B cell (primary cell): Measurements from ENCODE around the gene TMEM109. TPM values are rescaled to one million over a fixed set of nuclear protein-coding genes. Genes with fewer than 3 reads are reported as not detected.
A peak's percentile ranks its signal among the peaks of the same experiment; 100 is the strongest.

Source experiments
- ATAC-seq: fragments of 200-7000 bp; cut with Tn5 transposase; one replicate; pipeline ENCODE4 v1.10.0; 2021; ENCODE audit warnings: low read depth, mild to moderate bottlenecking, moderate number of reproducible peaks, moderate library complexity
- CTCF ChIA-PET: fragments of 350-600 bp; sonication (Branson Sonifier 250); formaldehyde crosslinking; loops from one replicate; lab custom pipeline; 2021; ENCODE audit warnings: antibody characterized with exemption, inconsistent platforms; lab: Charles Lee
- POLR2A ChIA-PET: fragments of 350-600 bp; sonication (Branson Sonifier 250); formaldehyde crosslinking; loops from one replicate; lab custom pipeline; 2021; ENCODE audit warnings: antibody characterized with exemption; lab: Charles Lee
- DNase-seq: peaks from one replicate; pipeline ENCODE4 v3.0.0; 2013
- H2AFZ ChIP-seq: 2 replicates; pipeline ENCODE4 v1.6.1; 2012; ENCODE audit warnings: mild to moderate bottlenecking, low read depth, low read length; ENCODE audit not compliant: insufficient read depth, poor library complexity, severe bottlenecking
- H3K27ac ChIP-seq, 2 donors: 1 replicate in 1 of 2; 2 replicates in 1 of 2; pipeline ENCODE4 v1.5.1; 2012 to 2013; ENCODE audit warnings: low read length in 2 of 2, mild to moderate bottlenecking in 2 of 2, moderate library complexity in 1 of 2
- H3K27me3 ChIP-seq, 4 experiments: fragments of 200-600 bp in 1 of 4; sonication (generic) in 1 of 4; replicated peaks in 1 of 4; 1 replicate in 2 of 4; 2 replicates in 2 of 4; pipeline versions ENCODE4 v1.6.1 to v1.7.0; 2013 to 2016; ENCODE audit warnings: low read length in 3 of 4, mild to moderate bottlenecking in 2 of 4, mixed read lengths in 1 of 4, moderate library complexity in 1 of 4; ENCODE audit not compliant: insufficient read depth in 4 of 4, control insufficient read depth in 3 of 4; ENCODE audit errors: control extremely low read depth in 1 of 4
- H3K36me3 ChIP-seq, 2 experiments: replicated peaks in 1 of 2; 1 replicate in 1 of 2; 2 replicates in 1 of 2; pipeline versions ENCODE4 v1.6.1 to v1.7.1; 2013; ENCODE audit warnings: low read length in 1 of 2; ENCODE audit not compliant: insufficient read depth in 2 of 2, control insufficient read depth in 1 of 2; ENCODE audit errors: control extremely low read depth in 1 of 2, extremely low read depth in 1 of 2
- H3K4me1 ChIP-seq, 2 donors: fragments of 200-600 bp in 1 of 2; sonication (generic) in 1 of 2; 1 replicate in 1 of 2; 2 replicates in 1 of 2; pipeline versions ENCODE4 v1.5.1 to v1.6.1; 2013 to 2017; ENCODE audit warnings: low read length in 2 of 2; ENCODE audit not compliant: control insufficient read depth in 2 of 2, insufficient read depth in 2 of 2
- H3K4me2 ChIP-seq: replicated peaks from 2 replicates; pipeline ENCODE3; 2012; ENCODE audit warnings: mild to moderate bottlenecking, low read depth, low read length; ENCODE audit not compliant: poor library complexity, severe bottlenecking
- H3K4me3 ChIP-seq, 5 experiments: fragments of 200-600 bp in 1 of 5; sonication (generic) in 1 of 5; 1 replicate in 3 of 5; 2 replicates in 2 of 5; pipeline versions ENCODE4 v1.5.1 to v1.7.0; 2011 to 2016; ENCODE audit warnings: low read length in 4 of 5, mild to moderate bottlenecking in 4 of 5, low read depth in 2 of 5, control low read depth in 1 of 5, moderate library complexity in 1 of 5; ENCODE audit not compliant: insufficient read depth in 1 of 5; ENCODE audit errors: control extremely low read depth in 1 of 5, extremely low read depth in 1 of 5
- H3K79me2 ChIP-seq: fragments of 200-600 bp; sonication (generic); one replicate; pipeline ENCODE4 v1.6.0; 2016; ENCODE audit warnings: low read length; ENCODE audit not compliant: control insufficient read depth, insufficient read depth
- H3K9ac ChIP-seq: fragments of 200-600 bp; sonication (generic); 2 replicates; pipeline ENCODE4 v1.6.1; 2017; ENCODE audit warnings: mild to moderate bottlenecking, low read length, moderate library complexity
- H3K9me3 ChIP-seq, 3 donors: one replicate each; pipeline versions ENCODE4 v1.6.1 to v1.7.1; 2013; ENCODE audit warnings: low read length in 2 of 3; ENCODE audit not compliant: control insufficient read depth in 2 of 3, insufficient read depth in 1 of 3; ENCODE audit errors: control extremely low read depth in 1 of 3
- H4K20me1 ChIP-seq: 2 replicates; pipeline ENCODE4 v1.6.0; 2012; ENCODE audit warnings: mild to moderate bottlenecking, low read length; ENCODE audit not compliant: insufficient read depth, control insufficient read depth, poor library complexity, severe bottlenecking
- H3K27ac Mint-ChIP-seq: one replicate; pipeline ENCODE4 v1.8.0; 2021; ENCODE audit warnings: mixed read lengths
- H3K27me3 Mint-ChIP-seq: one replicate; pipeline ENCODE4 v1.8.0; 2021; ENCODE audit warnings: mixed read lengths
- H3K4me1 Mint-ChIP-seq: one replicate; pipeline ENCODE4 v1.8.0; 2021; ENCODE audit warnings: mixed read lengths
- H3K4me3 Mint-ChIP-seq: one replicate; pipeline ENCODE4 v1.8.0; 2021; ENCODE audit warnings: mixed read lengths
- H3K9me3 Mint-ChIP-seq: one replicate; pipeline ENCODE4 v1.8.0; 2022; ENCODE audit warnings: mixed read lengths; ENCODE audit not compliant: insufficient read depth
- EZH2 ChIP-seq: IDR thresholded peaks from 2 replicates; pipeline ENCODE4 v1.6.1; 2012; ENCODE audit warnings: borderline replicate concordance, low read depth, mild to moderate bottlenecking, moderate library complexity, low read length; ENCODE audit not compliant: insufficient read depth, poor library complexity, severe bottlenecking
- WGBS: methylation state at CpG from one replicate; pipeline ENCODE4 v1.1.5; 2013; ENCODE audit warnings: missing lambda C conversion rate; ENCODE audit not compliant: insufficient coverage; 5-methylcytosine and 5-hydroxymethylcytosine counted together
- intact Hi-C: fragments of 100-400 bp; cut with micrococcal nuclease; formaldehyde crosslinking; loops from one replicate; pipeline ENCODE4 v1.10.0; 2022
- polyA plus RNA-seq: library from polyadenylated mRNA; depleted of rRNA; stranded (reverse); fragments of >200 nt; gene quantifications from 2 replicates; pipeline ENCODE4 v1.2.3, GENCODE V29; 2012
- total RNA-seq, 2 donors: library from RNA; stranded (reverse); fragments of 120-200 nt in 1 of 2; gene quantifications; 1 replicate in 1 of 2; 2 replicates in 1 of 2; pipeline versions ENCODE4 v1.2.3 to v1.2.4, GENCODE V29; 2013 to 2022
- TF ChIP-seq, protein P1 (sequence below): fragments of 200-600 bp; IDR thresholded peaks from one replicate; pipeline ENCODE4 v1.8.0; 2022; ENCODE audit warnings: antibody characterized with exemption, mild to moderate bottlenecking

TMEM109 gene
- total and polyA plus RNA-seq, 2 donors (not counting 1 experiment from before 2014, with no cell fraction given), result 32.0 to 99.4 TPM

DNA sequence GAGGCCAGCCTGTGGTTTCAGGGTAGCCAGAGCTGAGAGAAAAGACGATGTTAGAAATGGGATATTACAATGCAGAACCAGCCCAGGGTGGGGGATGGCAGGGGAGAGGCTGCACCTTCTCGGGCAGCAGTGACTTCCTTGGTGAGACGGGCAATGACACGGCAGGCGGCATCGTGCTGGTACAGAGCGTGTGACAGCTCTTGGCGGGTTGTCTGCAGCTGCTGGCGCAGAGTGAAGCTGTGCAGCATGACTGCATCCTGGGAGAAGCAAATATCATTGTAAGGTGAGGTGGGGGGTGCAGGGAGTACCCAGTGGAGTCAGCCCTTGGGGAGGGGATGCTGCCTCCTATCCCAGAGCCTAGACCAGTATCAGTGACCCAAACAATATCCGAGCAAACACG, 11.3 kb upstream of the TMEM109 start:
- ChIA-PET POLR2A (no interaction called here), CTCF (interaction anchor here (0.9 to 10.2 kb wide), 5 partner anchors 14 to 72 kb away, joined by 3 to 129 read pairs (median 12); partner anchors contain the start of gene TMEM109)
- no peak for ATAC-seq
- Mint-ChIP-seq H3K27ac (peak overlapping the region; percentile 46), H3K27me3 (no peaks in the 10 kb centered on the region), H3K4me1 (peaks cover 34% of the 10 kb centered on the region), H3K4me3 (no peak overlapping the region), H3K9me3 (no peaks in the 10 kb centered on the region)
- peaks cover 3 to 61% of the 10 kb centered on the region in 2 experiments for H3K36me3 ChIP-seq
- H3K27me3 ChIP-seq, result no peaks in the 10 kb centered on the region
- no peak overlapping the region for H3K27ac ChIP-seq
- peaks cover 52% of the 10 kb centered on the region for H4K20me1 ChIP-seq
- H3K9me3 ChIP-seq, result no peaks in the 10 kb centered on the region
- DNase-seq, result no peak
- no peak overlapping the region for H2AFZ ChIP-seq
- no peak overlapping the region for H3K4me3 ChIP-seq
- peaks cover 23 to 24% of the 10 kb centered on the region in 2 donors for H3K4me1 ChIP-seq
- intact Hi-C loops, result no loop called here
- no peak for TF ChIP-seq EZH2
- TF ChIP-seq, protein P1, sequence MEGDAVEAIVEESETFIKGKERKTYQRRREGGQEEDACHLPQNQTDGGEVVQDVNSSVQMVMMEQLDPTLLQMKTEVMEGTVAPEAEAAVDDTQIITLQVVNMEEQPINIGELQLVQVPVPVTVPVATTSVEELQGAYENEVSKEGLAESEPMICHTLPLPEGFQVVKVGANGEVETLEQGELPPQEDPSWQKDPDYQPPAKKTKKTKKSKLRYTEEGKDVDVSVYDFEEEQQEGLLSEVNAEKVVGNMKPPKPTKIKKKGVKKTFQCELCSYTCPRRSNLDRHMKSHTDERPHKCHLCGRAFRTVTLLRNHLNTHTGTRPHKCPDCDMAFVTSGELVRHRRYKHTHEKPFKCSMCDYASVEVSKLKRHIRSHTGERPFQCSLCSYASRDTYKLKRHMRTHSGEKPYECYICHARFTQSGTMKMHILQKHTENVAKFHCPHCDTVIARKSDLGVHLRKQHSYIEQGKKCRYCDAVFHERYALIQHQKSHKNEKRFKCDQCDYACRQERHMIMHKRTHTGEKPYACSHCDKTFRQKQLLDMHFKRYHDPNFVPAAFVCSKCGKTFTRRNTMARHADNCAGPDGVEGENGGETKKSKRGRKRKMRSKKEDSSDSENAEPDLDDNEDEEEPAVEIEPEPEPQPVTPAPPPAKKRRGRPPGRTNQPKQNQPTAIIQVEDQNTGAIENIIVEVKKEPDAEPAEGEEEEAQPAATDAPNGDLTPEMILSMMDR, result no peak
- H3K4me2 ChIP-seq, result no peak overlapping the region
- 95% methylated on average over 11 of the region's 11 CpGs for WGBS
- H3K9ac ChIP-seq, result no peak overlapping the region
- H3K79me2 ChIP-seq, result peaks cover 53% of the 10 kb centered on the region

DNA sequence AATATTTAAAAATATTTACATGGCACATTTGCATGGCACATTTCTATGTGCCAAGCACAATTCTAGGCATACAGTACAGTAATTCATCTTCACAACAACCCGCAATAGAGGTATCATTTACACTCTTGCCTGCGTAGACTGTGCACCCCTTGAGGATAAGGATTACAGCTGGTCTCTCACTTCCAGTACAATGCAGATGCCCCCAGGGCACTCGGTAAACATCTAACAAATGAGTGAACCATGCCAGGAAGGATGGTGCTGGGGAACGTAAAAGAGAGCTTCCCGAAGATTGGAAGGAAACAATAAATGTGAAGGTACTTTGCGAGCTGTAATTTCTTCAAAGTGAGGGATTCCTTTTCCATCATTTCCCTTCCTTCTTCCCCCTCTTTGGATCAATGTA, 8.9 kb upstream of the TMEM109 start:
- Histone ChIP-seq H3K4me3 (peak overlapping the region in 3 of 5 experiments; percentile 72 to 98 (median 81)), H3K4me2 (peak overlapping the region; percentile 94), H3K79me2 (peaks cover 40% of the 10 kb centered on the region), H3K27me3 (no peaks in the 10 kb centered on the region), H3K36me3 (peaks cover 2 to 38% of the 10 kb centered on the region in 2 experiments), H3K9ac (peak overlapping the region; percentile 89), H3K27ac (peak overlapping the region in 1 of 2 donors; percentile 80), H3K9me3 (no peaks in the 10 kb centered on the region), H2AFZ (peak overlapping the region; percentile 89), H3K4me1 (peaks cover 34 to 38% of the 10 kb centered on the region in 2 donors), H4K20me1 (peaks cover 41% of the 10 kb centered on the region)
- Mint-ChIP-seq H3K9me3 (no peaks in the 10 kb centered on the region), H3K27me3 (no peaks in the 10 kb centered on the region), H3K4me3 (peak overlapping the region; percentile 92), H3K27ac (peak overlapping the region; percentile 97), H3K4me1 (peaks cover 53% of the 10 kb centered on the region)
- DNase-seq, result no peak
- intact Hi-C loops, result no loop called here
- POLR2A ChIA-PET, result interaction anchor here (0.7 kb wide), 1 partner anchor 138 kb away, joined by 3 read pairs; no protein-coding TSS in a partner anchor
- CTCF ChIA-PET, result interaction anchor here (0.9 to 10.2 kb wide), 4 partner anchors 11 to 283 kb away, joined by 3 to 129 read pairs (median 8); partner anchors contain the start of gene TMEM109
- WGBS, result 94% methylated on average over 2 of the region's 6 CpGs
- TF ChIP-seq, protein P1, result no peak
- TF ChIP-seq EZH2, result no peak
- no peak for ATAC-seq
